Superior temporal gyrus (tissue), 1 donor: Measurements from ENCODE around the gene RGS3.

Experiments used
- DNase-seq: peaks from one replicate; pipeline ENCODE4 v3.0.0-alpha.2; 2016; ENCODE audit errors: extremely low spot score

Gene RGS3

DNA sequence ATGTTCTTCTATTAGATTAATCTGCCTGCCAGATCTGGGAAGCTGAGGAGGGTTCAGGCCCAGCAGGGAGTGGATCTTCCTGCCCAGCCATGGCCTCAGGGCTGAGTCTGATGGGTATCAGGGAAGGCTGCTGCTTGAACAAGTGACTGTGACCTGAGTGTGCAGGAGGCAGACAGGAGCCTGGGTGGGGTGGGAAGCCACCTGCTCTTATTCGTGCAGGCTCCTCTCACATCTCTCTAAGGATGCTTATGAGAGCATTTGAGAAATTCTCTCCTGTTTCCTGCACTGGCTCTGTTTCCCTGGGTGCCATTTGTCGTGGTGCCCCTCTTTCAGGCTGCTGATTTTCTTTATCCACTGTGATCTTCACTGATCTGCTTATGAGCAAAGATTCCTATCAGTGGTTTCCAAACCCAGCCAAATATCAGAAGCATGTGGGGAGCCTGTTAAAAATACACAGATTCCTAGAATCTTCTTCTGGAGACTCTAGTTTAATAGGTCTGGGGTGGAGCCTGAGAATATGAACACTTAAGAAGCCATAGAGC lies 2.1 kb downstream of the RGS3 start:
- DNase-seq = no peak

DNA sequence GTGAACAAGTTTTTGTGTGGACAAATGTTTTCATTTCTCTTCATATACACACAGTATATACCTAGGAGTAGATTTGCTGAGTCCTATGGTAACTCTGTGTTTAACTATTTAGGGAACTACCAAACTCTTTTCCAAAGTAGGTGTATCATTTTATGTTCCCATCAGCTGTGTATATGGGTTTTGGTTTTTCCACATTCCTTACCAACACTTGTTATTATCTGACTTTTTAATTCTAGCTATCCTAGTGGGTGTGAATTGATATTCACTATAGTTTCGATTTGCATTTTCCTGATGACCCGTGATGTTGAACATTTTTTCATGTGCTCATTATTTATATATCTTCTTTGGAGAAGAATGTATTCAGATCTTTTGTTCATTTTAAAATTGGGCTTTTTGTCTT lies 3.7 kb downstream of the RGS3 start:
- no peak for DNase-seq

DNA sequence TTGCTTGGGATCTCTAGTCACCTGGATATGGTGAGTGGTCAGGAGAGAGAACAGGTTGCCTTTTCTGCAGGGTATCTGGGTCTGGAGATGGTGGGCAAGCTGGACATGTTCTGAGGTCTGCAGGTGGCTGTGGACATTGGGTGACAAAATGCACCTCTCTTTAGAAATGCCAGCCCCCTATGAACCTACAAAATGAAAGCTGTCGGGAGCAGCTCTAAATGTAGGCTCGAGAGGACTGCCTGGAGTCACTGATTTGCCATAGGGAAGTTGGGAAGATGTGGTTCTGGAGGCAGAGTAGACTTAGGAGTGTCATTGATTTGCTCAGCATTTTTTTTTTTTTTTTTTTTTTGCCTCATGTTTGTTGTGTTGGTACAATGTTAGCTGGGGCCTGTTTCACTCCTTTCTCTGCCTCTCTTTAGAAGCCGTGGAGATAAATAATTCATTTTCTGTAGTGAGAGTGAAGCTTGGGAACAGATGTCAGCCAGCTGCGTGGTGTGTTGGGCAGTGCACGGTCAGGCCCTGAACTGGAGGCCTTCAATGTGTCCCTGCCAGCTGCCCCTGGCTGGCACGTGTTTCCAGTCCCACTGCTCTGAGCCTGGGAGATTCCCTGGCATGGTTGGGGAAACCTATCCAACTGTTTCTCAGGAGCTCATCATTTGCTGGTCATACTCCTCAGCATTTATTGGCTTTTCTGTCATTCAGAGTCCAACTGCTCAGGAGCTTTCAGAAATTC lies 5.4 kb downstream of the RGS3 start:
- DNase-seq = peak; percentile 64

DNA sequence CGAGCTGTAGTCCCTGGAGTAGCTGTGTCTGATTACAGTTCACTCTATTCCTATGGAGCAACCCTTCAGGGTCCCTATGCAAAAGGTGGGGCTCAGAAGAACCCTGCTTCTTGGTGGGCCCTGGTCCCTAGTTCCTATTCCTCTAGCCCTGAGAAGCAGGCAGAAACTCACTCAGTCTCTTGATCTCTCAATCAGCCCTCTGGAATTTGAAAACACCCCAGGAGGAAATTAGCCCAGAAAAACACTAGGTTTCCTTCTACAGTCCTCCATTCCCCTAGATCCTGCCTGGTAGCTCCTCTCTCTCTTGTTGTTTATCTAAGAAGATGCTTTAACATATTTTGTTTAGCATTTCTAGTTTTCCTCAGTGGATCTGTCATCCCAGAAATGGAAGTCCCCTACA lies 7.6 kb downstream of the RGS3 start:
- DNase-seq = no peak

DNA sequence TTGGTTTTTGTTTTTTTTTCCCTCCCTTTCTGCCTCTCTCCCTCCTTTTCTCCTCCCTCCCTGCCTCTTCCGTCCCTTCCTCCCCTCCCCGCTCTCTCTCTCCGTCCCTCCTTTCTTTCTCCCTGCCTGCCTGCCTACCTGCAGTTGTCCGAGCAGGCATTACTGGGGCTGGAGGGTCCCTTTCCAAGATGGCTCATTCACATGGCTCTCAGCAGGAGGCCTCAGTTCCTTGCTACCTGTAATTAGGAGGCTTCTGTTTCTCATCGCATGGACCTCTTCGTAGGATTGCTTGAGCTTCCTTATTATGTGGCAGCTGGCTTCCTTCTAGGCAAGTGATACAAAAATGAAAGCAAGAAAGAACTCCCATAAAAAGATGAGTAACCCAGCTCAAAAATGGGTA lies 8.0 kb downstream of the RGS3 start:
- DNase-seq = no peak

DNA sequence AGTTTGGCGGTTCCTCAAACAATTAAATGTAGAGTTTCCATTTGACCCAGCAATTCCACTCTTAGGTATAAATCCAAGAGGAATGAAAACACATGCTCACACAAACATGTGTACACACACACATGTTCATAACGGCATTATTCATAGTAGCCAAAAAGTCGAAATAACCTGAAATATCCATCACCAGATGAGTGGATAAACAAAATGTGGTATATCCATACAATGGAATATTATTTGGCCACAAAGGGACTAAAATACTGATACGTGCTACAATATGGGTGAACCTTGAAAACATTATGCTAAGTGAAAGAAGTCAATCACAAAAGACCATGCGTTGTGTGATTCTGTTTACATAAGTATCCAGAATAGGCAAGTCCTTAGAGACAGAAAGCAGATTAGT lies 8.7 kb downstream of the RGS3 start:
- no peak for DNase-seq

DNA sequence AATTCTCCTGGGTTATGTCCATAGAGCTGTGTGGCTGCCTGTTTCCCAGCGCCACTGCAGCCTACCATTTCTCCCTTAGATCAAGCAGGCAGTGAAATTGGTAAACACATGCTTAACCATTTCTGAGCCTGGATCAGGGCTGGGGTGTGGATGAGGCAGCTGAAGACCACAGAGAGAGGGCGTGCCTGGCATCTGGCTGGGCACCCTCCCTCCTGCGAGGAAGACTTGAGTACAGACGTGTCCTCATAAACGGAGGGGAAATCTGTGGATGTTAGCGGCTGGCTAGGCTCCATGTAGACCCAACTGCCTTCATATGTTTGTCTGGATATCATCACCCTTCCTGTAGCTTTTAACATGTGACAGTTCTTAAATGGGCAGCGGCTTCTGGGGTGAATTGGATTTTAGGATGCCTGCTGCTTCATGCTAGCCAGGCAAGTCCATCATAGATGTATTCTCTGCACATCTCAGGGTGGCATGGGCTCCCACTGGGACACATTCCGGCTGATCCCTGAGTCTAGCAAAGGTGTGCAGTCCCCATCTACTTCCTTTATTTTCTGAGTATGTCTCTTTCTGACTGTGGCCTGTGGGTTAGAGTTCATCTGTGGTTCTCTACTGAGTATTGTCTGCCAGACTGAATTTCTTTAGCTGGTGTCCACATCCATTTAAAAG lies 11.0 kb downstream of the RGS3 start:
- DNase-seq = no peak

DNA sequence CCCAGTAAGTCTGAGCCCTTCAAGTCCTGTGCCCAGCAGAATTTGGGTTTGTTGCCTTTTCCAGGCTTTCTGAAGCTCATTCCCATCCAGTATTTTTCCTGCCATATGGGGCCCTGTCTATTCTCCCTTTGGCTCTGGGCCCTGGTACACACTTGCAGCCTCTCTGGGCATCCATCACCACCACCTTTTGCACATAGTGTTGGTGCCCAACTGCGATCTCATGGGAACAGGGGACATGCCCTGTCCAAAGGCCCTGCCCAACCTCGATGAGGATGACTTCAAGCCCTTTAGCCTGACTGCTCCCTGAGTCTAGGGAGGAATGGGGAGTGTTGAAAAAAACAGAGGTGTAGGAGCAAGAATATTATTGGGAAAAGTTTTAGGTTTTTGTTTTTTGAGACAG lies 11.5 kb downstream of the RGS3 start:
- DNase-seq = no peak

DNA sequence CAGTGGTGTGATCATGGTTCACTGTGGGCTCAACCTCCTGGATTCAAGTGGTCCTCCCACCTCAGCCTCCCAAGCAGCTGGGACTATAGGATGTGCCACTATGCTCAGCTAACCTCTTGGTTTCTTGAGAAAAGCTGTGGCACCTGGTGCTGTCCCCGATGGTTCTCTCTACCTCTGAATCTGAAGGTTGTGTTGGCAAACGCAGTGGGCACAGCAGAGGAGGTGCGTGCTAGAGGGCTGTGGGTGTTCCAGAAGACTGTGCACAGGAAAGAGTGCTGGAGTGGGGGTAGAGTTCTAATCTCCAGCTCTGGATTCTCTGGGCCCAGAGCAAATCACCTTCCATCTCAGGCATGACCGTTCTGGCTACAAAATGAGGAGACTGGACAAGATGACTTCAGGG lies 12.5 kb downstream of the RGS3 start:
- no peak for DNase-seq

DNA sequence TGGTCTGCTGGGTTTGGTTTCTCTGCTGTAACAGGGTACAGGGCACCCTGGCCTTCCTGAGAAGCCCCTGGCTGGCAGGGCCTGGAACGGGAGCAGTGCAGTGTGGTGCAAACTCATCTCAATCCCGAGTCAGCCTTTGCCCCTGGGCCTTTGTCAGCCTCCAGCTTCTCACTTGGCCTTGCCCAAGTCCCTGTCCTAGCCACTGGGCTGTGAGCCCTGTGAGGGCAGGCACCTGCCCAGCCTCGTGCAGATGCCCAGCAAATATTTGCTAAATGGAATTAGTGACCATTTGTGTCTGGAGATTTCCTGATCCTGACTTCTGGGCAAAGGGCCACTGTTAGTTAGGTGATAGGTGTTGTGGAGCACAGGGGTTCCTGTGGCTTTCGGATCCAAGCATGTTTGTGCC lies 13.0 kb downstream of the RGS3 start:
- DNase-seq = no peak

DNA sequence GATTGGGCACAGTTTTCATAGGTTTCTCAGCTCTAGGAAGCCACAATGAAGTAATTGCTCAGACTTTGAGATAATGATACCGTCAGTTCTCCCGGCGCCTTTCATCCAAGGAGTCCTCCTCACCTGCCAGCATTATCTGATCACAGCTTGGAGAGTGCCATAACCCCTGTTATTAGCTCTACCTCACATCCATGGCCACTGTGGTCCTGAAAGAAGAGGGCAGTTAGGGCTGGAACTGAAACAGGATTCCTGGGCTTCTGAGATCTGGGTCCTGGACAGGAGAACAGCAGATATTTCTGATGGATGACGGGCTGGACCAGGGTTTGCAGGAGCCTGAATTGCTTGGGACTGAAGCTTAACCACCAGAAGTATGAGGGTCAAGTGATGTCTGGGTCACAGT lies 13.5 kb downstream of the RGS3 start:
- no peak for DNase-seq

DNA sequence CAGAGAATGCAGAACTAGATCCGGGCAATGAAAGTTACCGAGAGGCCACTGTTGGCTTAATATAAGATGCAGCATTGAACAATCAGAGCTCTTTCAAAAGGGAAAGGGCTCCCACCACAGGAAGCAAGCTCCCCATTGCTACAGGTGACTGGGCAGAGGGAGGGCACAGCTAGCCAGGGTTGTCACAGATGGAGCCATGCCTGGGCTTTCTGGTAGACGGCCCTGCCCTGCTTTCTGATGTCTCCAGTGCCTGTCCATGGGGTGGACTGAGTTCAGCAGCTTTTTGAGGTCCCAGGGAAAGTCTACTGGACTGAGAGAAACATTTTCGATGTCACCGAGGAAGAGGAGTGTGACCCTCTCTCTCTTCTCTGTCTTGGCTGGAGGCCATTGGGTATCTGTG lies 14.1 kb downstream of the RGS3 start:
- no peak for DNase-seq

DNA sequence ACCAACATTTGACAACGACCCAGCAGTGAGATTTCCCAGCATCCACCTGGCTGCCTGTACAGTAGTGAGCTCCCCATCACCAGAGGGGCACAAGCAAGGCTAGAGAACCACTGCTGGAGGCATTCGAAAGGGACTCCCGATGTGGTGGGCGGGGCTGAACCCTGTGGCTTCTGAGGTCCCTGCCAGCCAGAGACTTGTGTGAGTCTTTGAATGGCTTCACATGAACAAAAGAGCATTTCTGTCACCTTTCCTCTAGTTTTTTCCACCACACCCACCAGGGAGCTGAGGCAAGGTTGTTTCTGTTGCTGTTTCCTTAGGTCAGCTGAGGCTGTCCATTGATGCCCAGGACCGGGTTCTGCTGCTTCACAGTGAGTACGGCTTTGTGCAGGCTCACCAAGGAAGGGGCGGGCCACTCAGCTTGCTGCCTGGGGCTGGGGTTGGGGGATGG lies 15.7 kb downstream of the RGS3 start:
- no peak for DNase-seq

DNA sequence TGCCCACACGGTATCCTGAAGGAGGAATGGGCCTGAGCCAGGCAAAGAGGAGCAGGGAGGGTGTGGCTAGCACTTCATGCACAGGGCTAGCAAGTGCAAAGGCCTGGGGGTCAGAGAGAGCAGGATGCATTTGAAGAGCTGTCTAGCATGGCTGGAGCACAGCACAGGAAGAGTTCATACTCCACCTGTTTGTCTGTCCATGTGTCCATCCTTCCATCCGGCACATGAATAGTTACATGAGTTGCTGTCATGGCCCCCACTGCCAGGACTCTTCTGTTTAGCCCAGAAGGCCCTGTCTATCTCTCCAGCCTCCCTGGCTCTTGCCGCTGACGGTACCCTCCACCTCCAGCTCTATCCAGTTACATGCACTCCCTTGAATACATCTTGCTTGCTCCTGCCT lies 17.1 kb downstream of the RGS3 start:
- no peak for DNase-seq

DNA sequence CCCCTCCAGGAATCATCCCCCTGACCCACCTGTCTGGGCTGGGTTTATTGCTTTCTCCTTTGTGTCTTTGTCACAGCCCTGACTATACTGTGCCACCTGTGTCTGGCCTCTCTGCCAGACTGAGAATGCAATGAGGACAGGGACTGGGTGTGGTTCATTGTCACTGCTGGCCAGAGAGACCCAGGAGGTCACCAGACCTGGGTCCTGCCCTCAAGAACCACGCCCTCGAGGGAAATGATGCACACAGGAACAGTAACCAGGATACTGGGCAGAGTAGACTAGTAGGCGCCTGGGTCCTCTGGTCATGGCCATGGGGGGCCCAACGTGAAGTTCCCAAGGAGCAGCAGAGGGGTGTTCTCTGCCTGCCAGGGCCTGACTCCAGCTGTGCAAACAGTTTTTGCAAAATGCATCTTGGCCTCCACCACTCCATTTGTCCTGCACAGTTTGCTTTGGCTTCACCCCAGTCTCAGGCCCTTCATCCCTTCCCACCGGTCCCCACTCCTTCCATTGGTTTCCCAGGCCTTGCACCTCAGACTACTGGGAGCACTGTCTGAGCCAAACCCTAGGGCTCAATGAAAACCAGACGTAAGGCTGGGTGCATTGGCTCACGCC lies 17.8 kb downstream of the RGS3 start:
- no peak for DNase-seq

DNA sequence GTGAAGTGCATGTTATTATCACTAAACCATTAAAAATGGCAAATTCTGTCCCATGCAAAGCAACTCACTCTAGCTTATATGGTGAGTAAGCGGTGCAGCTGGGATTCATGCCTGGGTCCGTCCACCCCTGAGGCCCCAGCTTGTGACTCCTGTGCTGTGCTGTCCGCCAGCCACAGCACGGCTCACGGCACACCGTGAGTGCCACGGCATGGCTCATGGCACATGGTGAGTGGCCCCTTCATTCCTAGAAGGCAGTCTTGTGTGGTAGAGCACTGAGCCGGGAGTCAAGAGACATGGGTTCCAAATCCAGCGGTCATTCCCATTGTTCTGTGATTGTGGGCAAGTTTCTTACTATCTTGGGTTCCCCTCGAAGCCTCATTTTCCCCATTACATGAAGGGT lies 18.8 kb downstream of the RGS3 start:
- no peak for DNase-seq

DNA sequence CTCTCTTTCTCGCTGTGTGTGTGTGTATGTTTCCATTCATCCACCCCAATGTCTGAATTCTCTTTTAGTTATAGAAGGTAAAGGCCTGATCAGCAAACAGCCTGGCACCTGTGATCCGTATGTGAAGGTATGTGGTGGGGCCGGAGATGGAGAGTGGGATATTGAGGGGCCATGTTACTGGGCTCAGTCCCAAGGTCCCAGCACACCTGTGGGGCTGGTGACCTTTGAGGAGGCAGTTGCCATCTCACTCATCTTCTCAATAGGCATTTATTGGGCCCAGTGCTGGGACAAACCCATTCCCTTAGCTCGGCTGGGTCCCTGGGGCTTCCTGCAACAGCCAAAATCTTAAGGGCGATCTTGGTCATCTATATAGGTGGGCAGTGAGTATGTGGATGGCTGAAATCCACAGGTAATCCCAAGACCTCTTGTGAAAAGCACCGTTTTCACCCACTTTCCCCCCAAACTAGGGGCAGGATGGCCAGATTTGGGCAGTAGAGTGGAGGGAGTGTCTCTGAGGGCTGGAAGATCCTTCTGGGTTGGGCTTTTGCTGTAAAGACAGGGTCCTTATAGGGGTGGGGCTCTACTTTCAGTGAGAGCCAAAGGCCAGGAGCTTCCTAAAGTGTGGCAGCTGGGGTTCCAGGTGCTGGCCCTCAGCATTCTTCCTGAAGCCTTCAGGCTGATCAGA lies 19.6 kb downstream of the RGS3 start:
- no peak for DNase-seq

DNA sequence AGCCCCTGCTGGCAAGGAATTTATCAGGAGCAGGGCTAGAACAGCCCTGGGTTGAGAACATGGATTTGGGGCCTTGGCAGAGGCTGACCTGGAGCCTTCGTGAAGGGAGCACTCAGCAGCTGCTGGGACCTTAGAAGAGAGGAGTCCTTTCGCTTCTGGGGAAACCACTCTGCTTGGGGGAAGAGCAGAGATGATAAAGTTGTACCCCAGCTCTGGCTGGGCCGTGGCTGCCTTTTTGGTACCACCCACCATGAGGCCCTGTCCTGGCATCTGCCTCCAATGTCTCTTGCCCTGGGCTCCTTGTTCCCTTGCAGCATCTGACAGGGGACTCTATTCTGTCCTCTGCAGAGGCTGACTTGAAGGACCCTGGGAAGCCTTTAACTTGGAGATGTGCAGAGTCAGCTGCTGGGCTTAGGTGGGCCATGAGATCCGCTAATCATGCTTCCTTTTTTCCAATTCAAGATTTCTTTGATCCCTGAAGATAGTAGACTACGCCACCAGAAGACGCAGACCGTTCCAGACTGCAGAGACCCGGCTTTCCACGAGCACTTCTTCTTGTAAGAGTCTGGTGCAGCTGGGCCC lies 20.2 kb downstream of the RGS3 start:
- DNase-seq = no peak

DNA sequence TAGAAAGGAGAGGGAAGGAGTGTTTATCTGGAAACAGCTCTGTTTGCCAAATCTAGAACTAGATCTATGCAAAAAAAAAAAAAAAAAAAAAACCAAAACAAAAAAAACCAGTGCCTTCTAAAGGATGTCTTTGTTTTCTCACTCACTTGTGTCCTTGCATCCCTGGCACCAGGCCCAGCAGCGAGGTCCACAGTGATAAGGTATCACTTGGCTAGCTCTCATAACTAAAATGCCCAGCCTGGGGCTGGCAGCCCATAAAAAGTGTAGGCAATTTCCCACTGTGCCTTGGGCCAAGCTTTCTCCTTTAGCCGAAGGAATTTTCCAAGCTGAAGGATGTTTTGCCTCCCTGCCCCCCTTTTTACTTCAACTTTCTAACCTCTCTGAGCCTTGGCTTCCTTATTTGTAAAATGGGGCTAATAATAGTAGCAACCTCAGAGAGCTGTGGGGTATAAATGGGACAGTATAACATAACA lies 20.8 kb downstream of the RGS3 start:
- DNase-seq = no peak

DNA sequence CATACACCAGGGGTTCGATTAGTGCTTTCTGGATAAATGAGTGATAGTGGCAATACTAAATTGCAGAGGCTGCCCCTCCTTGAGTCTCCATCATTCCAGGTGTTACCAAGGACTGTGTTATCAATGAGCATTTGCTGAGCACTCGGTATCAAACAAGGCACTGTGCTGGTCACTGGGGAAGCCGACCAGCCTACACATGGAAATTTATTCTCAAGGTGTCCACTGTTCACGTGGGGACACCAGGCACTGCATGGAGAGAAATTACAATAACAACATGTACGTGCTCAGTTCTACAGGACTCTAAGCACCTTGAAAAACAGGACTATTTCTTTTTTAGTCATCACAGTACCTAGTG lies 22.2 kb downstream of the RGS3 start:
- no peak for DNase-seq

DNA sequence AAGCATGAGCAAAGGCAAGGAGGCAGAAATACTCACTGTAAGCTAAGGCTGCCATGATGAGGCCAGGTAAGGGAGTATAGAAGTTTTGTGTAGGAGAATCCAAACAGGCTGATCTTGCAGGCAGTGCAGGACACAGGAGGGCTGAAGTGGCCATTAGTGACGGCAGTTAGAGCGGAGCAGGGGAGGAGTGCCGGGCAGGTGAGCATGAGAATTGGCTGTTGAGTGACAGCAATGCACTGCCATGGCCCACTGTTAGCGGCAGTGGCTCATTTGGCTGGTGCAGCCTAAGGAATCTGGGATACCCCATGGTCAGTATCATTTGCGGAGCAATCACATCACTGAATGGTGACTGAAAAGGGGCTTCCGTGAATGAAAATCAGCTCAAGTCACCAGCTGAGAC lies 22.8 kb downstream of the RGS3 start:
- no peak for DNase-seq

DNA sequence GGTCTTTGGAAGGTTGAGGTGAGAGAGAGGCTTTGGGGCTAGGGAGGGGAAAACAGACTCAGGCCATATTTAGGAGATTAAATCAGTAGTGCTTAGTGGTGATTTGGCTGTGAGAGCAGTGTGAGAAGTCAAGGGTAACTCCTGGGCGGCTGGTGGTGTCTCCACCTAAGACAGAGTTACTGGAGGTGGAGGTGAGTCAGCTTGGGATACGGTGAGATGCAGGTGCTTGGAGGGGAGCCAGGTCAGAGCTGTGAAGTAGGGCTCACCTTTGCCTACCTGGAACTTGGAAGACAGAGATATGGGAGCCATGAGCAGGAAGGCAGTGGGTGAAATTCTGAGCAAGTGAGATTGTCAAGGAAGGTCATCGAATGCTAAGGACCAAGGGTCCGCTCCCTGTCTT lies 24.5 kb downstream of the RGS3 start:
- no peak for DNase-seq
